ENCODE measurements around the gene NKTR.

- TF ChIP-seq, protein P1, sequence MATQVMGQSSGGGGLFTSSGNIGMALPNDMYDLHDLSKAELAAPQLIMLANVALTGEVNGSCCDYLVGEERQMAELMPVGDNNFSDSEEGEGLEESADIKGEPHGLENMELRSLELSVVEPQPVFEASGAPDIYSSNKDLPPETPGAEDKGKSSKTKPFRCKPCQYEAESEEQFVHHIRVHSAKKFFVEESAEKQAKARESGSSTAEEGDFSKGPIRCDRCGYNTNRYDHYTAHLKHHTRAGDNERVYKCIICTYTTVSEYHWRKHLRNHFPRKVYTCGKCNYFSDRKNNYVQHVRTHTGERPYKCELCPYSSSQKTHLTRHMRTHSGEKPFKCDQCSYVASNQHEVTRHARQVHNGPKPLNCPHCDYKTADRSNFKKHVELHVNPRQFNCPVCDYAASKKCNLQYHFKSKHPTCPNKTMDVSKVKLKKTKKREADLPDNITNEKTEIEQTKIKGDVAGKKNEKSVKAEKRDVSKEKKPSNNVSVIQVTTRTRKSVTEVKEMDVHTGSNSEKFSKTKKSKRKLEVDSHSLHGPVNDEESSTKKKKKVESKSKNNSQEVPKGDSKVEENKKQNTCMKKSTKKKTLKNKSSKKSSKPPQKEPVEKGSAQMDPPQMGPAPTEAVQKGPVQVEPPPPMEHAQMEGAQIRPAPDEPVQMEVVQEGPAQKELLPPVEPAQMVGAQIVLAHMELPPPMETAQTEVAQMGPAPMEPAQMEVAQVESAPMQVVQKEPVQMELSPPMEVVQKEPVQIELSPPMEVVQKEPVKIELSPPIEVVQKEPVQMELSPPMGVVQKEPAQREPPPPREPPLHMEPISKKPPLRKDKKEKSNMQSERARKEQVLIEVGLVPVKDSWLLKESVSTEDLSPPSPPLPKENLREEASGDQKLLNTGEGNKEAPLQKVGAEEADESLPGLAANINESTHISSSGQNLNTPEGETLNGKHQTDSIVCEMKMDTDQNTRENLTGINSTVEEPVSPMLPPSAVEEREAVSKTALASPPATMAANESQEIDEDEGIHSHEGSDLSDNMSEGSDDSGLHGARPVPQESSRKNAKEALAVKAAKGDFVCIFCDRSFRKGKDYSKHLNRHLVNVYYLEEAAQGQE (tag by site-specific recombination; IDR thresholded peaks at IDR 0.05) = no peak
- no peak for TF ChIP-seq ZFP41 (tag by site-specific recombination; IDR thresholded peaks at IDR 0.05; ENCODE audit: borderline replicate concordance)
- TF ChIP-seq HIC1 (tag by site-specific recombination; IDR thresholded peaks at IDR 0.05) = no peak
Measured at GRCh38 chr3:42638339-42638842, 37.9 kb downstream of the NKTR start.
